ENCODE data around the gene DAPP1.

DAPP1 gene

GRCh38 chr4:99832321-99832720 is 15.7 kb downstream of the DAPP1 start:
- H3K4me1 ChIP-seq (ENCODE audit: control insufficient read depth in 2 of 2, insufficient read depth in 1 of 2, low read depth in 1 of 2, low read length in 2 of 2), result no peaks in the 10 kb centered on the region
- DNase-seq (ENCODE audit: low spot score), result no peak
- no peak overlapping the region for H2BK12ac ChIP-seq (ENCODE audit: low read length)
- H2AFZ ChIP-seq (ENCODE audit: low read length), result no peak overlapping the region
- H2BK5ac ChIP-seq (ENCODE audit: low read length), result no peak overlapping the region
- H3K4ac ChIP-seq (ENCODE audit: low read length), result no peak overlapping the region
- no peak overlapping the region for H3K27ac ChIP-seq (replicated peaks; ENCODE audit: low read length)
- H2BK15ac ChIP-seq (ENCODE audit: low read length), result no peak overlapping the region
- H3K4me3 ChIP-seq (ENCODE audit: low read length in 2 of 2), result no peak overlapping the region
- H3K4me2 ChIP-seq (ENCODE audit: insufficient read depth, low read length, poor library complexity, severe bottlenecking), result no peak overlapping the region
- no peak overlapping the region for H4K91ac ChIP-seq (ENCODE audit: low read depth, low read length, poor library complexity)
- no peak overlapping the region for H2BK120ac ChIP-seq (ENCODE audit: low read depth, low read length)
- no peaks in the 10 kb centered on the region for H3K79me1 ChIP-seq (ENCODE audit: low read depth, low read length)
- H3K27me3 ChIP-seq (ENCODE audit: control insufficient read depth in 3 of 3, insufficient read depth in 3 of 3, low read depth in 1 of 3, low read length in 3 of 3), result no peaks in the 10 kb centered on the region
- H3K36me3 ChIP-seq (replicated peaks in 1 of 2; ENCODE audit: control insufficient read depth in 2 of 2, insufficient read depth in 2 of 2, low read length in 2 of 2), result no peaks in the 10 kb centered on the region
- H3K14ac ChIP-seq (ENCODE audit: low read length), result no peak overlapping the region
- H2AK5ac ChIP-seq (ENCODE audit: low read depth, low read length), result no peak overlapping the region
- H3K9ac ChIP-seq (ENCODE audit: low read depth, low read length, poor library complexity), result no peak overlapping the region
- H3K18ac ChIP-seq (ENCODE audit: low read length), result no peak overlapping the region
- no peaks in the 10 kb centered on the region for H3K9me3 ChIP-seq (replicated peaks in 1 of 2; ENCODE audit: control insufficient read depth in 2 of 2, insufficient read depth in 1 of 2, low read depth in 1 of 2, low read length in 2 of 2)
- no peak overlapping the region for H3K23ac ChIP-seq (ENCODE audit: low read depth, low read length, poor library complexity)
- H4K8ac ChIP-seq (ENCODE audit: low read depth, low read length), result no peak overlapping the region

DNA sequence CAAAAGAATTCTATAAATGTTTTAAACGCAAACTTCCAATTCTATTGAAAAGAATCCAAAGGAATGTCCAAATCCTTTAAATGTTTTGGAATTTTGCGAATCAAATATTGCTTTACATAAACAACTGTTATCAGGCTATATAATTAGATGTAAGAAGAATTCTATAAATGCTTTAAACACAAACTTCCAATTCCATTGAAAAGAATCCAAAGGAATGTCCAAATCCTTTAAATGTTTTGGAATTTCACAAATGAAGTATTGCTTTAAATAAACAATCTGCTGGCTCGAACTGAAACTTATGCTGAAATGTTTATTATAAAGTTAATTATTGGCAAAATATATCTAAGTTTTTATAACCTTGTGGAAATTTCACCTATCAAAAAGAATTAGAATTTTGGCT is 16.1 kb downstream of the DAPP1 start:
- no peak overlapping the region for H2AFZ ChIP-seq (ENCODE audit: low read length)
- H3K79me1 ChIP-seq (ENCODE audit: low read depth, low read length), result no peaks in the 10 kb centered on the region
- H3K4ac ChIP-seq (ENCODE audit: low read length), result no peak overlapping the region
- no peak overlapping the region for H2BK120ac ChIP-seq (ENCODE audit: low read depth, low read length)
- no peak overlapping the region for H3K4me3 ChIP-seq (ENCODE audit: low read length in 2 of 2)
- H3K27ac ChIP-seq (replicated peaks; ENCODE audit: low read length), result no peak overlapping the region
- H3K4me1 ChIP-seq (ENCODE audit: control insufficient read depth in 2 of 2, insufficient read depth in 1 of 2, low read depth in 1 of 2, low read length in 2 of 2), result no peaks in the 10 kb centered on the region
- no peaks in the 10 kb centered on the region for H3K36me3 ChIP-seq (replicated peaks in 1 of 2; ENCODE audit: control insufficient read depth in 2 of 2, insufficient read depth in 2 of 2, low read length in 2 of 2)
- no peak overlapping the region for H2BK5ac ChIP-seq (ENCODE audit: low read length)
- H4K8ac ChIP-seq (ENCODE audit: low read depth, low read length), result no peak overlapping the region
- no peak overlapping the region for H3K9ac ChIP-seq (ENCODE audit: low read depth, low read length, poor library complexity)
- H4K91ac ChIP-seq (ENCODE audit: low read depth, low read length, poor library complexity), result no peak overlapping the region
- no peak overlapping the region for H3K18ac ChIP-seq (ENCODE audit: low read length)
- H3K23ac ChIP-seq (ENCODE audit: low read depth, low read length, poor library complexity), result no peak overlapping the region
- no peak overlapping the region for H3K4me2 ChIP-seq (ENCODE audit: insufficient read depth, low read length, poor library complexity, severe bottlenecking)
- DNase-seq (ENCODE audit: low spot score), result no peak
- H2BK12ac ChIP-seq (ENCODE audit: low read length), result no peak overlapping the region
- H3K27me3 ChIP-seq (ENCODE audit: control insufficient read depth in 3 of 3, insufficient read depth in 3 of 3, low read depth in 1 of 3, low read length in 3 of 3), result no peaks in the 10 kb centered on the region
- WGBS, 2 donors (ENCODE audit: extremely low coverage in 2 of 2, insufficient read length in 2 of 2, insufficient replicate concordance in 1 of 2), result no CpG with 5 or more reads among the region's 3 CpGs
- H2BK15ac ChIP-seq (ENCODE audit: low read length), result no peak overlapping the region
- no peak overlapping the region for H2AK5ac ChIP-seq (ENCODE audit: low read depth, low read length)
- no peak overlapping the region for H3K14ac ChIP-seq (ENCODE audit: low read length)
- no peaks in the 10 kb centered on the region for H3K9me3 ChIP-seq (replicated peaks in 1 of 2; ENCODE audit: control insufficient read depth in 2 of 2, insufficient read depth in 1 of 2, low read depth in 1 of 2, low read length in 2 of 2)

- WGBS, 2 donors (ENCODE audit: extremely low coverage in 2 of 2, insufficient read length in 2 of 2, insufficient replicate concordance in 1 of 2), result no CpG with 5 or more reads among the region's 5 CpGs
- Histone ChIP-seq H2BK120ac (ENCODE audit: low read depth, low read length) (no peak overlapping the region), H3K27ac (replicated peaks; ENCODE audit: low read length) (no peak overlapping the region), H3K4me2 (ENCODE audit: insufficient read depth, low read length, poor library complexity, severe bottlenecking) (no peak overlapping the region), H3K23ac (ENCODE audit: low read depth, low read length, poor library complexity) (no peak overlapping the region), H3K27me3 (ENCODE audit: control insufficient read depth in 3 of 3, insufficient read depth in 3 of 3, low read depth in 1 of 3, low read length in 3 of 3) (no peaks in the 10 kb centered on the region), H3K4ac (ENCODE audit: low read length) (no peak overlapping the region), H3K18ac (ENCODE audit: low read length) (no peak overlapping the region), H3K36me3 (replicated peaks in 1 of 2; ENCODE audit: control insufficient read depth in 2 of 2, insufficient read depth in 2 of 2, low read length in 2 of 2) (no peaks in the 10 kb centered on the region), H2AK5ac (ENCODE audit: low read depth, low read length) (no peak overlapping the region), H3K79me1 (ENCODE audit: low read depth, low read length) (no peaks in the 10 kb centered on the region), H4K8ac (ENCODE audit: low read depth, low read length) (no peak overlapping the region), H4K91ac (ENCODE audit: low read depth, low read length, poor library complexity) (no peak overlapping the region), H2BK15ac (ENCODE audit: low read length) (no peak overlapping the region), H3K14ac (ENCODE audit: low read length) (no peak overlapping the region), H3K9ac (ENCODE audit: low read depth, low read length, poor library complexity) (no peak overlapping the region), H3K9me3 (replicated peaks in 1 of 2; ENCODE audit: control insufficient read depth in 2 of 2, insufficient read depth in 1 of 2, low read depth in 1 of 2, low read length in 2 of 2) (no peaks in the 10 kb centered on the region), H2BK5ac (ENCODE audit: low read length) (no peak overlapping the region), H3K4me3 (ENCODE audit: low read length in 2 of 2) (no peak overlapping the region), H2AFZ (ENCODE audit: low read length) (no peak overlapping the region), H2BK12ac (ENCODE audit: low read length) (no peak overlapping the region), H3K4me1 (ENCODE audit: control insufficient read depth in 2 of 2, insufficient read depth in 1 of 2, low read depth in 1 of 2, low read length in 2 of 2) (no peaks in the 10 kb centered on the region)
- no peak for DNase-seq (ENCODE audit: low spot score)
Observed at GRCh38 chr4:99833756-99834155, 17.1 kb downstream of the DAPP1 start.

- no CpG with 5 or more reads among the region's 7 CpGs for WGBS, 2 donors (ENCODE audit: extremely low coverage in 2 of 2, insufficient read length in 2 of 2, insufficient replicate concordance in 1 of 2)
- Histone ChIP-seq H3K79me1 (ENCODE audit: low read depth, low read length) (no peaks in the 10 kb centered on the region), H3K4me2 (ENCODE audit: insufficient read depth, low read length, poor library complexity, severe bottlenecking) (no peak overlapping the region)
Observed at GRCh38 chr4:99834569-99834968, 17.9 kb downstream of the DAPP1 start.

More at GRCh38 chr4:99834569-99834968, 17.9 kb downstream of the DAPP1 start:
- Histone ChIP-seq H2BK5ac (ENCODE audit: low read length) (no peak overlapping the region), H2AFZ (ENCODE audit: low read length) (no peak overlapping the region), H2AK5ac (ENCODE audit: low read depth, low read length) (no peak overlapping the region), H3K9ac (ENCODE audit: low read depth, low read length, poor library complexity) (no peak overlapping the region), H3K18ac (ENCODE audit: low read length) (no peak overlapping the region), H2BK12ac (ENCODE audit: low read length) (no peak overlapping the region), H3K23ac (ENCODE audit: low read depth, low read length, poor library complexity) (no peak overlapping the region), H3K27me3 (ENCODE audit: control insufficient read depth in 3 of 3, insufficient read depth in 3 of 3, low read depth in 1 of 3, low read length in 3 of 3) (no peaks in the 10 kb centered on the region), H2BK15ac (ENCODE audit: low read length) (no peak overlapping the region), H2BK120ac (ENCODE audit: low read depth, low read length) (no peak overlapping the region), H3K9me3 (replicated peaks in 1 of 2; ENCODE audit: control insufficient read depth in 2 of 2, insufficient read depth in 1 of 2, low read depth in 1 of 2, low read length in 2 of 2) (no peaks in the 10 kb centered on the region), H3K27ac (replicated peaks; ENCODE audit: low read length) (no peak overlapping the region), H3K4me3 (ENCODE audit: low read length in 2 of 2) (no peak overlapping the region), H3K4ac (ENCODE audit: low read length) (no peak overlapping the region), H4K8ac (ENCODE audit: low read depth, low read length) (no peak overlapping the region), H3K4me1 (ENCODE audit: control insufficient read depth in 2 of 2, insufficient read depth in 1 of 2, low read depth in 1 of 2, low read length in 2 of 2) (no peaks in the 10 kb centered on the region), H3K14ac (ENCODE audit: low read length) (no peak overlapping the region), H3K36me3 (replicated peaks in 1 of 2; ENCODE audit: control insufficient read depth in 2 of 2, insufficient read depth in 2 of 2, low read length in 2 of 2) (no peaks in the 10 kb centered on the region), H4K91ac (ENCODE audit: low read depth, low read length, poor library complexity) (no peak overlapping the region)
- no peak for DNase-seq (ENCODE audit: low spot score)

All from neuronal stem cell (in vitro differentiated cells).